ENCODE measurements around the gene DFFB.

The DFFB gene

GRCh38 chr1:3919706-3920105, 62.4 kb downstream of the DFFB start:
- Histone ChIP-seq H3K27ac (peak overlapping the region in 1 of 21 experiments; percentile 34), H3K4me3 (no peak overlapping the region)

- peak overlapping the region in 2 of 21 experiments; percentile 37 to 75 for H3K27ac ChIP-seq
- peak overlapping the region in 2 of 7 experiments; percentile 10 to 15 for H3K4me3 ChIP-seq
Measured at GRCh38 chr1:3921765-3922164, 64.5 kb downstream of the DFFB start.

DNA sequence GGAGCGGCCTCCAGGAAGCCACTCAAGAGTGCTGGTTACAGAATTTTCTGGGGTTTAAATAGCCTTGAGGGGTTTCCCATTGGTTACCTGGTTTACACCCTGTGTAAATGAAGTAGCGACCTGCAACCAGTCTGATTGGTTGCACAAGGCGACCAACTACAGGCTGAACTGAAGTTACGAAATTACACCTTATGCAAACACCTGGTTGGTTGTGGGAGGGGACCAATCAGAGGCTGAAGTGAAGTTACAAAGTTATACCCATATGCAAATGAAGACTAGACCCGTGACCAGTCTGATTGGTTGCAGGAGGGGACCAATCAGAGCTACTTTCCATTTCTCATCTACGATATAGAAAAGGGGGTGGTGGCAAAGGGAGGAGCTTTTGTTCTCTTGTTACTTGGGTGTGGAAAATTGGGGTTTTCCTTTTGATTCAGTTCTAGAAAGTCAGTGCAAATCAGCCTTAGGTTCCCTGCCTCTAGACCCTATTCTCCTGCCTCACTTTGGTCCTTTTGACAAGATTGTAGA, 65.0 kb downstream of the DFFB start:
- H3K4me3 ChIP-seq: peak overlapping the region in 2 of 7 experiments; percentile 10 to 15
- peak overlapping the region in 2 of 21 experiments; percentile 37 to 75 for H3K27ac ChIP-seq

GRCh38 chr1:3922851-3923250, 65.6 kb downstream of the DFFB start:
- peak overlapping the region in 1 of 21 experiments; percentile 34 for H3K27ac ChIP-seq
- no peak overlapping the region for H3K4me3 ChIP-seq

DNA sequence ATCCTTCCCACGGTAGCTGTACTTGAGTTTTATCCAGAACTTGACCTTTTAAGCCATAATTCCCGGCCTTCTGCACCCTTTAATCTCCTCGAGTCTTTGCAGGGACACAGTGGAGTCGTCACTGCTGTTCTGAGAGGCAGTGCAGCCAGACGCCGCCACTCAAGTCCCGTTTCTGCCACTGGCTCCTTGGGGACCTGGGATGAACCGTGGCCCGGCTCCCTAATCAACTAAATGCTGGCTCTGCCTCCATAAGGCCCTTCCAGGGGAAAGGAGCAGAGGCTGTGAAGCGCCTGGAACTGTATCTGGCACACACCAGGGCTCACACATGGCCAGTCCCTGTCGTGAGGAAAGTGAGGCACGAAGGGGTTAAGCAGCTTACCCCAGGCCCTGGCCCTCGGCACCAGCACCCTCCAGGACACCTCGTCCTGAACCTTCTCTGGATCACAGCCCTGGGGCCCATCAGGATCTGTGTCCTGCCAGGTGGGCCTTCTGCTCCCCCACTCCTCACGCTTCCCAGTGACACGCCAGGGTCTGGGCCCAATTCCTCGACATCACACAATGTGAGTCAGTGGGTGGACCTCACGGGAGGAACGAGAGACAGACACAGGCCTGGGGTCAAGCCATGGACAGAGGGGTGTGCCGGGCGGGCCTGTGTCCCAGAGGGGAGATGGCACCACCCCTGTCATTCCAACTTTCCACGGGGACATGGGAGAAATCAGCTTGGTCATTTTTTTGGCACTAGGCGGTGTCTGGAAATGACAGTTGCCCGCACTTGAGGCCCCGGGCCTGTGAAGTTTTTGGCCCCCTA, 66.3 kb downstream of the DFFB start:
- H3K27ac ChIP-seq: peak overlapping the region in 1 of 21 experiments; percentile 65
- no peak overlapping the region for H3K4me3 ChIP-seq

- Histone ChIP-seq H3K27ac (peak overlapping the region in 1 of 21 experiments; percentile 65), H3K4me3 (no peak overlapping the region)
Measured at GRCh38 chr1:3924186-3924824, 67.0 kb downstream of the DFFB start.

GRCh38 chr1:3924825-3925220, 67.5 kb downstream of the DFFB start:
- H3K27ac ChIP-seq: peak overlapping the region in 1 of 21 experiments; percentile 65

GRCh38 chr1:3925256-3925655, 68.0 kb downstream of the DFFB start:
- H3K4me3 ChIP-seq: no peak overlapping the region
- H3K27ac ChIP-seq: peak overlapping the region in 1 of 21 experiments; percentile 65

More at GRCh38 chr1:3924825-3925220, 67.5 kb downstream of the DFFB start:
- H3K4me3 ChIP-seq: no peak overlapping the region

DNA sequence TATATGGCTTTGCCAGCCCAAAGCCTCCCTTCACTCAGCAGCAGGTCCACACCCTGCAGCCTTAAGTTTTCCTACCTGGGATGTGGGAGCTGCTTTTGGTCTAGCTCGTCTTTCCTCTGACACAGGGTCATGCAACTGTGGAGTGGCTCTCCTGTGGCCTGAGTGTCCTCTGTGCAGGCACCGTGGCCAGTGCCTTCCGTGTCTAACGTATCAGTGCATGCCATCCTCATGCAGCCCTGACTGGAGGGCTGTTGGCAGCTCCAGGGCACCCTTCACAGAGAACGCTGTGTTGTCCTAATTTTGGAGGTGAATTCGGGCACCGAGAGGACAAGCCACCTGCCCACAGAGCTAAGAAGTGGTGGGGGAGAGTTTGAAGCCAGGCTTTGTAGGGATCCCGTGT, 68.5 kb downstream of the DFFB start:
- Histone ChIP-seq H3K4me3 (no peak overlapping the region), H3K27ac (peak overlapping the region in 1 of 21 experiments; percentile 65)

- Histone ChIP-seq H3K27ac (no peak overlapping the region), H3K4me3 (no peak overlapping the region)
Measured at GRCh38 chr1:3926956-3927355, 69.7 kb downstream of the DFFB start.

DNA sequence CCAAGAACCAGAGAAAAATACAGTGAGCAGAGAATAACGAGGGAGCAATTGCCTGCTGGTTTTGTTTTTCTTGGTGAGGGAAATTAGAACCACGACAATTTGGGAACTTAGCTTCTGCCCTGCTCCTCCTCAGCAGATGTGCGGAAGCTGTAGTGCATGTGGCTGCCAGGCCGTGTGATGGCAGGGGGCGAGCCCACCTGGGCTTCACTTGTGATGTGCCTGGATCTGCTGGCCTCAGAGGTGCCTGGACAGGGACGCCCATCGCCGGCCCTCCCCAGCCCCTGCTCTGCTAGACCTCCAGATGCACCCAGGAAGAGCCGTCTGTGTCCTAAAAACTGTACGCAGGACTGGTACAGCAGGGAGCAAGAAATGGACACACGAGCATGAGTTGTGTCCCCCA, 71.3 kb downstream of the DFFB start:
- H3K4me3 ChIP-seq: no peak overlapping the region
- no peak overlapping the region for H3K27ac ChIP-seq

DNA sequence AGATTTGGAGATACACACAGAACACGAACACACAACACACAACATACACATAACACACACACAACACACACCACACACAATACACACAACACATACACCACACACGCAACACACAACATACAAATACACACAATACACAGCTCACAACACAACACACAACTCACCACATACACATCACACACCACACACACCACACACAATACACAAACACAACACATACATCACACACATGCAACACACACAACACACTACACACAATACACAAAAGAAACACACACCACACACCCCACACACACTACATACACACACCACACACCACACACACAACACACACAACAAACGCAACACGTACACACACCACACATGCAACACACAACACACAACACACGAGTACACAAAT, 71.8 kb downstream of the DFFB start:
- Histone ChIP-seq H3K27ac (no peak overlapping the region), H3K4me3 (no peak overlapping the region)

DNA sequence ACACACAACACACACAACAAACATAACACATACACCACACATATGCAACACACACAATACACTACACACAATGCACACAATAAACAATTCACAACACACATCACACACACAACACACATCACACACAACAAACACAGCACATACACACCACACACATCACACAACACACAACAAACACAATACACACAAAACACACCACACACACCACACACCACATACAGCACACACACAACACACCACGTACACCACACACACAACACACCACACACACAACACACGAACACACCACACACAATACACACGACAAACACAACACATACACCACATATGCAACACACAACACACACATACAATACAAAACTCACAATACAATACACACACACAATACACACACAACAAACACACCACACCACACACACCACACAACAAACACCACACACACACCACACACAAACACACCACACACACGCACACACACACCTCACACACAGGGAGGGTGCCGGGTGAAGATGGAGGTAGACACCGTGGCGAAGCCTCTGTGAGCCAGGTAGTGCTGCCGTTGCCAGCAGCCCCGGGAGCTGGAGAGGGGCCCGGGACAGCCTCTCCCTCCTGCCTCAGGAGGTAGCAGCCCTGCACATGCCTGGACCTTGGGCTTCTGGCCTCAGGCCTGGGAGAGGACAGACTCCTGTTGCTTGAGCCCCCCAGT, 73.2 kb downstream of the DFFB start:
- Histone ChIP-seq H3K4me3 (no peak overlapping the region), H3K27ac (no peak overlapping the region)

DNA sequence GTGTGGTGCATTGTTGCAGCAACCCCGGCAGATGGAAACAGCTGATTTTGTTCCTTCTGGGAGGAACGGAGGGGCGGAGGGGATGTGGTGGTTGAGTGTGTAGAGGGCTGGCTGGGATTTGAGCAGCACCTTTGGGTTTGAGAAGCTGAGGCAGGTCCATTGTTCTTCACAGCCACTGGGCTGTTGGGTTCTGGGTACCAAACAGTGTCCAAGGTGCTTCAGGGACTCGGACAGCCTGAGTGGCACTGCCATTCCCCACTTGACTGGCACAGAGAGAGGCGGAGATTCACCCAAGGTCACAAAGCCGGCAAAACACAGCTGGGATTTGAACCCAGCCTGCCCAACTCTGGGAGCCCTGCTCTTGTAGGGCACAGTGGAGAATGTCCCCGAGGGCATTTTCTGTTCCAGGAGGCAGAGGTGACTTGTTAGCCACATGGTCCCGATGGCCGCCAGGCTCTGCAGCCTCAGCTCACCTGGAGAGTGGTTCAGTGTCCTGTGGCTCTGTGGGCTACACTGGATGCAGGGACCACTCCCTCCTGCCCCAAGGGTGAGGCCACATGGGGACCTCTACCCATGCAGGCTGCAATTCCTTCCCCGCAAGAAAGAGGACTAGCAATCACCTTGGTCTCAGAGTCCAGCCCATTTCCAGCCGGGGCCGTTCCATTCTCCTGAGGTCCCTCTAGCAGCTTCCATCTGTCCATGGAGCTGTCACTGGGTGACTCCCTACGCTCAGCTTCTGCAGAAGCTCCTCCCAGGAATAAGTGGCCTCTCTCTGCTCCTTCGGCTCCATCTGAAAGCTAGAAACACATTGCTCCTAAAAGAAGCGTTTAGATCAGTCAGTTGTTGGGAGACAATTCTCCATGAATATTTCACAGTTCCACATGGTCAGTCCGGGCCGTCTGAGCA, 74.0 kb downstream of the DFFB start:
- no peak overlapping the region for H3K4me3 ChIP-seq
- peak overlapping the region in 1 of 21 experiments; percentile 23 for H3K27ac ChIP-seq

- no peak overlapping the region for H3K27ac ChIP-seq
- H3K4me3 ChIP-seq: no peak overlapping the region
Measured at GRCh38 chr1:3932156-3932919, 75.1 kb downstream of the DFFB start.
